GM19438 (cell line): ENCODE results near the gene KCNK10.
A peak's percentile ranks its signal among the peaks of the same experiment; 100 is the strongest.

ENCODE experiments used
- ATAC-seq: cut with Tn5 transposase; IDR thresholded peaks from one replicate; pipeline ENCODE4 v1.9.1; 2021; ENCODE audit warnings: low read depth; ENCODE audit not compliant: unreplicated experiment

Gene KCNK10

GRCh38 chr14:88323086-88323522 is at the start of gene KCNK10:
Gene KCNK10, minus strand, starts transcription at chr14:88323269. Its CDS starts 471 bp downstream, at chr14:88322798.
- ATAC-seq, result peak; percentile 22

GRCh38 chr14:88369496-88369895 is 46.4 kb upstream of the KCNK10 start:
- ATAC-seq, result no peak

- no peak for ATAC-seq
These were observed 41.8 kb upstream of the KCNK10 start for GRCh38 chr14:88364710-88365413.

- no peak for ATAC-seq
These were observed 40.6 kb upstream of the KCNK10 start for GRCh38 chr14:88363644-88364043.

- ATAC-seq, result no peak
These were observed 36.4 kb upstream of the KCNK10 start for GRCh38 chr14:88359500-88359899.

- ATAC-seq, result no peak
These were observed 31.3 kb upstream of the KCNK10 start for GRCh38 chr14:88354358-88354757.

- no peak for ATAC-seq
These were observed 29.6 kb upstream of the KCNK10 start for GRCh38 chr14:88352698-88353097.

- ATAC-seq, result no peak
These were observed 29.1 kb upstream of the KCNK10 start for GRCh38 chr14:88351966-88352691.

- no peak for ATAC-seq
These were observed 25.5 kb upstream of the KCNK10 start for GRCh38 chr14:88348546-88348945.

GRCh38 chr14:88346048-88346639 is 23.1 kb upstream of the KCNK10 start:
- ATAC-seq, result no peak

- ATAC-seq, result no peak
These were observed 19.9 kb upstream of the KCNK10 start for GRCh38 chr14:88342980-88343379.

- no peak for ATAC-seq
These were observed 17.3 kb upstream of the KCNK10 start for GRCh38 chr14:88340357-88340756.

GRCh38 chr14:88333036-88333435 is 10.0 kb upstream of the KCNK10 start:
- no peak for ATAC-seq

- ATAC-seq, result no peak
These were observed 4.4 kb upstream of the KCNK10 start for GRCh38 chr14:88327497-88327896.

- no peak for ATAC-seq
These were observed 3.5 kb upstream of the KCNK10 start for GRCh38 chr14:88326352-88327103.

GRCh38 chr14:88325883-88326282 is 2.8 kb upstream of the KCNK10 start:
- no peak for ATAC-seq

- ATAC-seq, result no peak
These were observed 1.9 kb upstream of the KCNK10 start for GRCh38 chr14:88324930-88325329.

GRCh38 chr14:88324491-88324890 is 1.4 kb upstream of the KCNK10 start:
- ATAC-seq, result no peak

- ATAC-seq, result peak; percentile 88
These were observed 592 bp upstream of the KCNK10 start for GRCh38 chr14:88323523-88324199.

- no peak for ATAC-seq
These were observed 474 bp downstream of the KCNK10 start for GRCh38 chr14:88322504-88323085.
